Measurements from ENCODE around the gene ARID1B.
"Not testable (repeated sequence)": the region's sequence is repeated elsewhere in the genome, so short reads cannot be mapped to it uniquely, and the experiment has no call there.

Gene ARID1B

GRCh38 chr6:157144859-157145568, 367.8 kb downstream of the ARID1B start:
- no peak for TF ChIP-seq CTCF (IDR thresholded peaks at IDR 0.05; ENCODE audit: control insufficient read depth, insufficient read depth, low read depth, low read length, missing control alignments)
- no peak for DNase-seq (ENCODE audit: low read depth)
- no peak overlapping the region for H3K4me3 ChIP-seq (ENCODE audit: control insufficient read depth, low read depth, low read length)

- H3K4me3 ChIP-seq (ENCODE audit: control insufficient read depth, low read depth, low read length), result no peak overlapping the region
- no peak for TF ChIP-seq CTCF (IDR thresholded peaks at IDR 0.05; ENCODE audit: control insufficient read depth, insufficient read depth, low read depth, low read length, missing control alignments)
- no peak for DNase-seq (ENCODE audit: low read depth)
These were observed 368.6 kb downstream of the ARID1B start for GRCh38 chr6:157145656-157146285.

- DNase-seq (ENCODE audit: low read depth); H3K4me3 ChIP-seq (ENCODE audit: control insufficient read depth, low read depth, low read length): not testable (repeated sequence)
These were observed 370.2 kb downstream of the ARID1B start for GRCh38 chr6:157147054-157148026.

GRCh38 chr6:157148391-157149323, 371.5 kb downstream of the ARID1B start:
- DNase-seq (ENCODE audit: low read depth), result peak; percentile 76
- TF ChIP-seq CTCF (IDR thresholded peaks at IDR 0.05; ENCODE audit: control insufficient read depth, insufficient read depth, low read depth, low read length, missing control alignments), result no peak
- 0 out of 2 replicates have a peak overlapping the region, but pooled peaks have one; percentile 5 for H3K4me3 ChIP-seq (ENCODE audit: control insufficient read depth, low read depth, low read length)

GRCh38 chr6:157150076-157150475, 372.9 kb downstream of the ARID1B start:
- no peak for DNase-seq (ENCODE audit: low read depth)
- H3K4me3 ChIP-seq (ENCODE audit: control insufficient read depth, low read depth, low read length), result no peak overlapping the region
- TF ChIP-seq CTCF (IDR thresholded peaks at IDR 0.05; ENCODE audit: control insufficient read depth, insufficient read depth, low read depth, low read length, missing control alignments), result no peak

GRCh38 chr6:157151029-157151428, 373.9 kb downstream of the ARID1B start:
- no peak for DNase-seq (ENCODE audit: low read depth)
- TF ChIP-seq CTCF (IDR thresholded peaks at IDR 0.05; ENCODE audit: control insufficient read depth, insufficient read depth, low read depth, low read length, missing control alignments), result no peak
- H3K4me3 ChIP-seq (ENCODE audit: control insufficient read depth, low read depth, low read length), result no peak overlapping the region
